ENCODE data around the gene ZNF597. TPM values are rescaled to one million over a fixed set of nuclear protein-coding genes. Genes with fewer than 3 reads are reported as not detected.
"Not testable (repeated sequence)": the region's sequence is repeated elsewhere in the genome, so short reads cannot be mapped to it uniquely, and the experiment has no call there.

ZNF597 gene
- total and polyA plus RNA-seq, 4 experiments from 2014 or later = 1.0 to 5.3 (median 3.6) TPM

DNA sequence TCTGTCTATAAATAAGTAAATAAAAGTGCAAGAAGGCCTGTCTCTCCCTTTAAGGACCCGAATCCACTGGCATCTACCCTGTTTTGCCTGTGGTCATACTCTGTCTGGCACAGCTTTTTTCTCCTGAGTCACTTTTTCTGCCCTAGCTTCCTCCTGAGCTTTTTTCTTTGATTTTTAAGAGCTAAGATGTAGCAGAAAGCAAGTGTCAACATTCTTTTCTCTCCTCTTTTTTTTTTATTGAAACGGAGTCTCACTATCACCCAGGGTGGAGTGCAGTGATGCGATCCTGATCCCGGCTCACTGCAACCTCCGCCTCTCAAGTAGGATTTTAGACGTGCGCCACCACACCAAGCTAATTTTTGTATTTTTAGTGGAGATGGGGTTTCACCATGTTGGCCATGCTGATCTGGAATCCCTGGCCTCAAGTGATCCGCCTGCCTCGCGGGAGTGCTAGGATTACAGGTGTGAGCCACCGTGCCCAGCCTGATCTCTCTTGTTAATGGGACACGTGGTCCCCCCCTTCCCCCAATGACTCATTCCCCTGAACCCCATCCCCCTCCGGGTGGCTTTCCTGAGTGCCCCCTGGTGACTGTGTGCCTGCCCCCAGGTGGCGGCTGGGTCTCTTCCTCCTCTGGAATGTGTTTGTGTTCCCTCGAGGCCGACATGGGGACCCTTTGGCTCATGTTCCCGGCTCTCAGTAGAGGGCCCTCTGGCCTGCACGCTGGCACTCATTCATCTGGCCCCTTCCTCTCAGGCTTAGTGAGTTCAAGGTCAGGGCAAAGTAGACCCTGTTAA lies 37.8 kb upstream of the ZNF597 start:
- H3K4me3 Mint-ChIP-seq = no peak overlapping the region
- H3K4me1 Mint-ChIP-seq = peaks cover 0 to 2% (median under 1%) of the 10 kb centered on the region in 4 donors
- CTCF ChIA-PET (ENCODE audit: partially characterized antibody) = no interaction called here
- no peaks in the 10 kb centered on the region for H3K27me3 ChIP-seq (ENCODE audit: insufficient read depth, low read length)
- no peaks in the 10 kb centered on the region for H3K9me3 Mint-ChIP-seq
- H3K36me3 Mint-ChIP-seq = peaks cover 39 to 73% of the 10 kb centered on the region in 2 donors
- peak overlapping the region in 1 of 7 donors; percentile 75 for H3K27ac Mint-ChIP-seq
- H3K27me3 Mint-ChIP-seq = no peaks in the 10 kb centered on the region
- H3K4me3 ChIP-seq (ENCODE audit: low read length in 2 of 2) = no peak overlapping the region
- no peaks in the 10 kb centered on the region for H3K4me1 ChIP-seq (ENCODE audit: insufficient read depth, low read length)
- H3K9me3 ChIP-seq (ENCODE audit: control insufficient read depth in 1 of 2, low read length in 2 of 2) = no peaks in the 10 kb centered on the region
- H3K27ac ChIP-seq (ENCODE audit: low read depth, low read length) = no peak overlapping the region
- DNase-seq = no peak
- intact Hi-C loops (cut with micrococcal nuclease) = no loop called here
- POLR2A ChIA-PET (ENCODE audit: partially characterized antibody) = no interaction called here
- H3K36me3 ChIP-seq (ENCODE audit: insufficient read depth, low read length) = peaks cover 68% of the 10 kb centered on the region

DNA sequence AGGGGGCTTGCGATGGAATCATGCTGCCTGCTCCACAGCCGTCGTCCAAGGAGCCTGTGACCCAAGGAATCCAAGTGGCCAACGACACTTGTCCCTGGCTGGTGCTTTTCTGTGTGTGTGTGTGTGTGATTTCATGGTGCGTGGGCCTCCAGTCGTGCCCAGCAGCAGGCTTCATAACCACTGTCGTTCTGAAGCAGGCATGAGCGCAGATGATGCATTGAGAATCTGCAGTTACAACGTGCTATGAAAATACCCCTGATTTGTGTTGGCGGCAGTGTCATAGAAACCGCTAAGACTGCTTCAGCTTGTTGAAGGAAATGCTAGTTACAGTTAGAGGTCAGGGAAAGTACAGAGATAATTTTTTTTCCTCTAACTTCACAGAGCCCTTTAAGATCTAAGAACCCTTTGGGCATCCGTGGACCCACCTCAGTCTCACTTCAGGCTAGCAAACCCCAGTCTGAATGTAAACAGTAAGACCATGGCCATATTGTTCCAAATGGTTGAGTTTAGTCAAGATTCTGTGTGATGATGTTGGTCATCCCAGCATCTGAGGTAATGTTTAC lies 36.4 kb upstream of the ZNF597 start:
- H3K36me3 Mint-ChIP-seq = peaks cover 39 to 66% of the 10 kb centered on the region in 2 donors
- Histone ChIP-seq H3K4me1 (ENCODE audit: insufficient read depth, low read length) (no peaks in the 10 kb centered on the region), H3K27me3 (ENCODE audit: insufficient read depth, low read length) (no peaks in the 10 kb centered on the region), H3K4me3 (ENCODE audit: low read length in 2 of 2) (no peak overlapping the region), H3K9me3 (ENCODE audit: control insufficient read depth in 1 of 2, low read length in 2 of 2) (no peaks in the 10 kb centered on the region), H3K36me3 (ENCODE audit: insufficient read depth, low read length) (peaks cover 55% of the 10 kb centered on the region), H3K27ac (ENCODE audit: low read depth, low read length) (no peak overlapping the region)
- peaks cover 0 to 4% (median 1%) of the 10 kb centered on the region in 4 donors for H3K4me1 Mint-ChIP-seq
- intact Hi-C loops (cut with micrococcal nuclease) = no loop called here
- no peak overlapping the region for H3K4me3 Mint-ChIP-seq
- no peaks in the 10 kb centered on the region for H3K9me3 Mint-ChIP-seq
- DNase-seq = no peak
- no peaks in the 10 kb centered on the region for H3K27me3 Mint-ChIP-seq
- ChIA-PET POLR2A (ENCODE audit: partially characterized antibody) (no interaction called here), CTCF (ENCODE audit: partially characterized antibody) (no interaction called here)
- peak overlapping the region in 2 of 7 donors; percentile 12 to 60 for H3K27ac Mint-ChIP-seq

DNA sequence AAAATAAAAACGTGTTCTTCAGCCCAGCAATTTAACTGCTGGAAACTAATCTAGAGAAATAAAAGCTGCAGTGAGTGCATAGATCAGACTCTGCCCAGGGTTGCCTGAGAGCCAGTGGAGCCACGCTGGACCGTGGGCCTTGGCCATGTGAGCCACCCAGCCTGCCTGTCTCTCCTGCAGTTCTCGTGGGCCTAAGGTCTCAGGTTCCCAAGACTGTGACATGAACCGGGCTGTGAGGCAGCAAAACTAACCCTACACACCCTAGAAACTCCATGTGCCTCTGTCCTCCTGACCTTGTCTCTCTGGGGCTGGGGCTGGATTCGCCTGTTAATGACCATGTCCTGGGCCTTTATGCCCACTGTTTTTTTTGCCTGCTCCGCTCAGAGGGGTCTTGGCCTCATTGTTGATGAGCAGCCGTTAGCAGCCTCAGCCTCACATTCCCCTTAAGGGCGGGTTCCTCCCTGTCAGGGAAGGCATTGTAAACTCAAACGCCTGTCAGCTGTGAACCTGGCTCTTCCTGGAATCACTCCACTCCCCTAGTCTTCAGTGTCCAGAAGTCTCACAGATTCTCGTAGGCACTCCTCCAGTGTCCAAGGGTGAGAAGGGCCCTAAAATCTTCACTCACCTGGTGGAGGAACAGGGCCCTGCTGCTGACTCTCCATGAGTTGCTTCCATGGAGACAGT lies 35.1 kb upstream of the ZNF597 start:
- H3K27ac ChIP-seq (ENCODE audit: low read depth, low read length) = no peak overlapping the region
- Mint-ChIP-seq H3K36me3 (peaks cover 32 to 52% of the 10 kb centered on the region in 2 donors), H3K27me3 (no peaks in the 10 kb centered on the region), H3K9me3 (no peaks in the 10 kb centered on the region), H3K4me1 (peaks cover 0 to 9% (median 2%) of the 10 kb centered on the region in 4 donors), H3K4me3 (no peak overlapping the region), H3K27ac (peak overlapping the region in 2 of 7 donors; percentile 6 to 31)
- H3K9me3 ChIP-seq (ENCODE audit: control insufficient read depth in 1 of 2, low read length in 2 of 2) = no peaks in the 10 kb centered on the region
- H3K27me3 ChIP-seq (ENCODE audit: insufficient read depth, low read length) = no peaks in the 10 kb centered on the region
- no peak overlapping the region for H3K4me3 ChIP-seq (ENCODE audit: low read length in 2 of 2)
- DNase-seq = no peak
- ChIA-PET CTCF (ENCODE audit: partially characterized antibody) (no interaction called here), POLR2A (ENCODE audit: partially characterized antibody) (no interaction called here)
- H3K36me3 ChIP-seq (ENCODE audit: insufficient read depth, low read length) = peaks cover 45% of the 10 kb centered on the region
- H3K4me1 ChIP-seq (ENCODE audit: insufficient read depth, low read length) = no peaks in the 10 kb centered on the region
- intact Hi-C loops (cut with micrococcal nuclease) = no loop called here

DNA sequence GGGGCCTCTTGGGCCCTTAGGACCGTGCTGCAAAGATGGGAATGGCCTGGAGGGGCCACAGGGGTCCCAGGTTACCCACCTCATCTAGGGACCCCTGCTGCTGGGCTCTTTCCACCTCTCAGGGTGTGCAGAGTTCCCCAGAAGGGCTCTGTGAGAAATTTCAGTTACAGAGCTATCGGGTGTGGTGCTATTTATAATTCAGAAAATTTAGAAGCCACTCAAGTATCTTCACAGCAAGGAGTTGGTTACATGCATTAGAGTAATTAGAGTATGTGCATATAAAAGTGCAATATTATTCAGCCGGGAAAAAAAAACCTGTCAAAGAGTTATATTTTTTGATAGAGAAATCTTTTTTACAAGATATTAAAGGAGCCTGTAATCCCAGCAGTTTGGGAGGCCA lies 33.1 kb upstream of the ZNF597 start:
- Mint-ChIP-seq H3K36me3 (peaks cover 24 to 43% of the 10 kb centered on the region in 2 donors), H3K4me3 (no peak overlapping the region), H3K27me3 (no peaks in the 10 kb centered on the region), H3K27ac (no peak overlapping the region), H3K9me3 (no peaks in the 10 kb centered on the region), H3K4me1 (peaks cover 0 to 26% (median 8%) of the 10 kb centered on the region in 4 donors)
- no peaks in the 10 kb centered on the region for H3K9me3 ChIP-seq (ENCODE audit: control insufficient read depth in 1 of 2, low read length in 2 of 2)
- ChIA-PET CTCF (ENCODE audit: partially characterized antibody) (no interaction called here), POLR2A (ENCODE audit: partially characterized antibody) (no interaction called here)
- intact Hi-C loops (cut with micrococcal nuclease) = no loop called here
- H3K27me3 ChIP-seq (ENCODE audit: insufficient read depth, low read length) = no peaks in the 10 kb centered on the region
- DNase-seq = no peak
- no peaks in the 10 kb centered on the region for H3K4me1 ChIP-seq (ENCODE audit: insufficient read depth, low read length)
- H3K36me3 ChIP-seq (ENCODE audit: insufficient read depth, low read length) = peaks cover 26% of the 10 kb centered on the region
- no peak overlapping the region for H3K4me3 ChIP-seq (ENCODE audit: low read length in 2 of 2)
- H3K27ac ChIP-seq (ENCODE audit: low read depth, low read length) = no peak overlapping the region

DNA sequence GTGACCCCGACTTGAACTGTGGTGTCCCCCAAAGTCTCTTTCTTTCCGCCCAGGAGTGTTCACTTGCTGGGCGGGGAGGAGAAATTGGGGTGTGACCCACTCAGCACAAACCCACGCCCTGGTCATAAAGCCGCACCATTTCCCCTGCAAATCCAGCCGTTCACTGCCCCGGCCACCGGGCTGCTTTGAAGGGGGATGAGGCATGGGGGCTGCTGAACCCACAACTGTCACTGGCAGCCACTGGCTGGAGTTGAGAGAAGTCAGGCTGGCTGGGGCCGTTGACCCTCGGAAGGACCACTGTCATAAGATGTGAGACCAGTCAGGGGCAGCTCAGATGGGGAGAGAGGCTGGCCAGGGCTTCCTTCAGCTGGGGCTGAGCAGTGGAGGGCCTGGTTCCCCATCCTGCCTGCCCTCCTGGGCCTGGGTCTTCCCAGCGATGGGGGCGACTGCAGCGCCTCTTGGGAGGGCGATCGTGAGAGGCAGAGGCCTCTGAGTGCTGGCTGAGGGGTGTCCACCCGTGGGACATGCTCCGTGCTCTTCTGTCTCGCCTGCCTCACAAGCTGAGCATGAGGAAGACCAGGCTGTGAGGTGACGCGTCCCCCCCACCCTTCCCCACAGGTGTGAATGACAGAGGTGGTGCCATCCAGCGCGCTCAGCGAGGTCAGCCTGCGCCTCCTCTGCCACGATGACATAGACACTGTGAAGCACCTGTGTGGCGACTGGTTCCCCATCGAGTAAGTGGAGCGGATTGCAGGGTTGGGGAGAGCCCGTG lies 32.5 kb upstream of the ZNF597 start:
- Mint-ChIP-seq H3K4me3 (no peak overlapping the region), H3K4me1 (peaks cover 0 to 31% (median 8%) of the 10 kb centered on the region in 4 donors), H3K27ac (no peak overlapping the region), H3K36me3 (peaks cover 18 to 38% of the 10 kb centered on the region in 2 donors), H3K9me3 (no peaks in the 10 kb centered on the region), H3K27me3 (no peaks in the 10 kb centered on the region)
- Histone ChIP-seq H3K4me3 (ENCODE audit: low read length in 2 of 2) (no peak overlapping the region), H3K27ac (ENCODE audit: low read depth, low read length) (no peak overlapping the region), H3K36me3 (ENCODE audit: insufficient read depth, low read length) (peaks cover 20% of the 10 kb centered on the region), H3K27me3 (ENCODE audit: insufficient read depth, low read length) (no peaks in the 10 kb centered on the region), H3K9me3 (ENCODE audit: control insufficient read depth in 1 of 2, low read length in 2 of 2) (no peaks in the 10 kb centered on the region), H3K4me1 (ENCODE audit: insufficient read depth, low read length) (no peaks in the 10 kb centered on the region)
- ChIA-PET CTCF (ENCODE audit: partially characterized antibody) (no interaction called here), POLR2A (ENCODE audit: partially characterized antibody) (no interaction called here)
- no peak for DNase-seq
- intact Hi-C loops (cut with micrococcal nuclease) = no loop called here

DNA sequence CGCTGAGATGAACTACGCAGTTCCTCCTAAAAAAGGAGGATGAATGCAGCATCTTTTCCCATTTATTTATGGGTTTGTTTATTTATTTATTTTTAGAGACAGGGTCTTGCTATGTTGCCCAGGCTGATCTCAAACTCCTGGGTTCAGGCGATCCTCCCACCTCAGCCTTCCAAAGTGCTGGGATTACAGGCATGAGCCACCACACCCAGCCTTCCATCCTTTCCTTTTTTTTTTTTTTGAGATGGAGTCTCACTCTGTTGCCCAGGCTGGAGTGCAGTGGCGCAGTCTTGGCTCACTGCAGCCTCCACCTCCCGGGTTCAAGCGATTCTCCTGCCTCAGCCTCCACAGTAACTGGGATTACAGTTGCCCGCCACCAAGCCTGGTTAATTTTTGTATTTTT lies 31.6 kb upstream of the ZNF597 start:
- DNase-seq; H3K4me1 ChIP-seq (ENCODE audit: insufficient read depth, low read length); H3K27ac ChIP-seq (ENCODE audit: low read depth, low read length); POLR2A ChIA-PET (ENCODE audit: partially characterized antibody); H3K4me3 Mint-ChIP-seq; H3K9me3 ChIP-seq (ENCODE audit: control insufficient read depth in 1 of 2, low read length in 2 of 2); H3K4me3 ChIP-seq (ENCODE audit: low read length in 2 of 2); H3K27me3 Mint-ChIP-seq; CTCF ChIA-PET (ENCODE audit: partially characterized antibody); H3K9me3 Mint-ChIP-seq; H3K27me3 ChIP-seq (ENCODE audit: insufficient read depth, low read length); intact Hi-C loops (cut with micrococcal nuclease): not testable (repeated sequence)
- Mint-ChIP-seq H3K4me1 (peaks cover 0 to 35% (median 8%) of the 10 kb centered on the region in 4 donors), H3K36me3 (peaks cover 17 to 34% of the 10 kb centered on the region in 2 donors), H3K27ac (peak overlapping the region in 2 of 7 donors; percentile 29 to 70)
- peaks cover 14% of the 10 kb centered on the region for H3K36me3 ChIP-seq (ENCODE audit: insufficient read depth, low read length)

All from CD4-positive, alpha-beta memory T cell (primary cell).